GM23248 (cell line): ENCODE measurements around the gene TEX261. TPM values are rescaled to one million over a fixed set of nuclear protein-coding genes. Genes with fewer than 3 reads are reported as not detected.

Source experiments
- DNase-seq: peaks from one replicate; pipeline ENCODE4 v3.0.0-alpha.2; 2015
- H2AFZ ChIP-seq: fragments of 200-600 bp; sonication (generic); 2 replicates; pipeline ENCODE4 v1.6.1; 2016; ENCODE audit warnings: antibody characterized with exemption
- H3F3A ChIP-seq: fragments of 200-600 bp; sonication (generic); 2 replicates; pipeline ENCODE4 v1.6.1; 2016; ENCODE audit warnings: mild to moderate bottlenecking, antibody characterized with exemption, mixed run types; ENCODE audit not compliant: insufficient read depth
- H3K27ac ChIP-seq: fragments of 200-600 bp; sonication (generic); 2 replicates; pipeline ENCODE4 v1.5.1; 2016; ENCODE audit warnings: mild to moderate bottlenecking
- H3K27me3 ChIP-seq: fragments of 200-600 bp; sonication (generic); replicated peaks from 2 replicates; pipeline ENCODE4 v1.6.1; 2016; ENCODE audit warnings: mild to moderate bottlenecking; ENCODE audit not compliant: insufficient read depth
- H3K36me3 ChIP-seq: fragments of 200-600 bp; sonication (generic); 2 replicates; pipeline ENCODE4 v1.6.1; 2016; ENCODE audit warnings: low read depth, mild to moderate bottlenecking
- H3K4me1 ChIP-seq: fragments of 200-600 bp; sonication (generic); 2 replicates; pipeline ENCODE4 v1.6.1; 2016; ENCODE audit warnings: mild to moderate bottlenecking; ENCODE audit not compliant: insufficient read depth
- H3K4me2 ChIP-seq: fragments of 200-600 bp; sonication (generic); one replicate; pipeline ENCODE4 v1.6.1; 2016; ENCODE audit warnings: mild to moderate bottlenecking; ENCODE audit not compliant: unreplicated experiment
- H3K4me3 ChIP-seq: fragments of 200-600 bp; sonication (generic); 2 replicates; pipeline ENCODE4 v1.5.1; 2016; ENCODE audit warnings: mild to moderate bottlenecking
- H3K79me2 ChIP-seq: fragments of 200-600 bp; sonication (generic); 2 replicates; pipeline ENCODE4 v1.6.1; 2016; ENCODE audit warnings: mild to moderate bottlenecking; ENCODE audit not compliant: insufficient read depth
- H3K9ac ChIP-seq: fragments of 200-600 bp; sonication (generic); 2 replicates; pipeline ENCODE4 v1.6.1; 2016; ENCODE audit warnings: mild to moderate bottlenecking
- H3K9me2 ChIP-seq: fragments of 200-600 bp; sonication (generic); 2 replicates; pipeline ENCODE4 v1.6.1; 2016; ENCODE audit warnings: mixed run types, mild to moderate bottlenecking, moderate library complexity; ENCODE audit not compliant: insufficient read depth
- H3K9me3 ChIP-seq: fragments of 200-600 bp; sonication (generic); one replicate; pipeline ENCODE4 v1.6.1; 2017; ENCODE audit warnings: low read depth
- H4K20me1 ChIP-seq: fragments of 200-600 bp; sonication (generic); 2 replicates; pipeline ENCODE4 v1.6.0; 2016; ENCODE audit not compliant: insufficient read depth
- EZH2 ChIP-seq: fragments of 200-600 bp; sonication (generic); IDR thresholded peaks from 2 replicates; pipeline ENCODE4 v1.6.1; 2018; ENCODE audit warnings: antibody characterized with exemption, mild to moderate bottlenecking; ENCODE audit not compliant: insufficient read depth, poor library complexity, severe bottlenecking
- EZH2phosphoT487 ChIP-seq: fragments of 200-600 bp; sonication (generic); IDR thresholded peaks from 2 replicates; pipeline ENCODE4 v1.6.1; 2018; ENCODE audit warnings: antibody characterized with exemption, moderate library complexity, mild to moderate bottlenecking, low read depth; ENCODE audit not compliant: insufficient read depth
- WGBS, 2 experiments: methylation state at CpG; one replicate each; pipeline ENCODE4 v1.1.6; 2015 to 2017; ENCODE audit warnings: low lambda C conversion rate in 2 of 2, low coverage in 1 of 2; ENCODE audit errors: missing lambda C conversion rate in 2 of 2; 5-methylcytosine and 5-hydroxymethylcytosine counted together
- in situ Hi-C: fragments of 300-500 bp; cut with MboI; formaldehyde crosslinking; loops from 2 replicates; pipeline ENCODE4 v1.15.0; 2020
- polyA plus RNA-seq: library from polyadenylated mRNA; unstranded; fragments of >200 nt; fragmentation: Nextera tagmentation; extraction: Ambion mirVana; gene quantifications from 2 replicates; pipeline ENCODE4 v1.2.1, GENCODE V29; 2016
- total RNA-seq: library from RNA; depleted of rRNA; stranded (reverse); fragments of >200 nt; shearing (Covaris generic); gene quantifications from 2 replicates; pipeline ENCODE4 v1.2.3, GENCODE V29; 2014

TEX261 gene
- total and polyA plus RNA-seq, 2 experiments from 2014 or later: 54.1 to 64.1 TPM

- WGBS, 2 experiments: 2 to 6% methylated on average over 41 to 58 of the region's 59 CpGs
- Histone ChIP-seq H3K4me3 (peak overlapping the region; percentile 80), H3K9me3 (no peaks in the 10 kb centered on the region), H3K9me2 (no peaks in the 10 kb centered on the region), H3K79me2 (no peaks in the 10 kb centered on the region), H3K36me3 (no peaks in the 10 kb centered on the region), H3K4me1 (no peaks in the 10 kb centered on the region), H3K4me2 (peak overlapping the region; percentile 95), H3K27ac (no peak overlapping the region), H3F3A (no peaks in the 10 kb centered on the region), H3K27me3 (peaks cover 21% of the 10 kb centered on the region; the same call in 1 of the 2 replicates), H2AFZ (peak overlapping the region; percentile 90), H3K9ac (peak overlapping the region; percentile 45; the same call in 1 of the 2 replicates), H4K20me1 (no peaks in the 10 kb centered on the region)
- in situ Hi-C loops: loop anchor here (25.0 kb wide), 1 partner anchor 652 kb away; the partner anchor contains the start of gene FAM136A
- DNase-seq: peak; percentile 84
- TF ChIP-seq EZH2phosphoT487 (no peak), EZH2 (no peak)
Measured at GRCh38 chr2:70964596-70965386, 29.9 kb downstream of the TEX261 start.

- no peak for TF ChIP-seq EZH2
- no peak for TF ChIP-seq EZH2phosphoT487
- WGBS, 2 experiments: 37 to 53% methylated on average over 4 of the region's 4 CpGs
Measured at GRCh38 chr2:70964133-70964532, 30.5 kb downstream of the TEX261 start.

GRCh38 chr2:70962885-70963878 is 31.5 kb downstream of the TEX261 start:
- Histone ChIP-seq H3K9me3 (no peaks in the 10 kb centered on the region), H4K20me1 (no peaks in the 10 kb centered on the region), H3K9ac (no peak overlapping the region), H3K9me2 (no peaks in the 10 kb centered on the region), H3K4me1 (no peaks in the 10 kb centered on the region), H3K79me2 (no peaks in the 10 kb centered on the region), H3K4me3 (no peak overlapping the region), H3K36me3 (no peaks in the 10 kb centered on the region), H3K27ac (no peak overlapping the region), H3F3A (no peaks in the 10 kb centered on the region), H3K4me2 (no peak overlapping the region), H2AFZ (no peak overlapping the region), H3K27me3 (peaks cover 21% of the 10 kb centered on the region; the same call in 1 of the 2 replicates)
- no peak for DNase-seq
- in situ Hi-C loops: loop anchor here (25.0 kb wide), 1 partner anchor 651 kb away; the partner anchor contains the start of gene FAM136A
- no peak for TF ChIP-seq EZH2
- no peak for TF ChIP-seq EZH2phosphoT487
- 58 to 62% methylated on average over 18 of the region's 18 CpGs for WGBS, 2 experiments

More at GRCh38 chr2:70964133-70964532, 30.5 kb downstream of the TEX261 start:
- H3K9ac ChIP-seq: no peak overlapping the region
- H3K4me1 ChIP-seq: no peaks in the 10 kb centered on the region
- no peaks in the 10 kb centered on the region for H4K20me1 ChIP-seq
- in situ Hi-C loops: loop anchor here (25.0 kb wide), 1 partner anchor 652 kb away; the partner anchor contains the start of gene FAM136A
- no peak overlapping the region for H3K4me3 ChIP-seq
- H3K27me3 ChIP-seq: peaks cover 21% of the 10 kb centered on the region; the same call in 1 of the 2 replicates
- H3K27ac ChIP-seq: no peak overlapping the region
- H2AFZ ChIP-seq: no peak overlapping the region
- H3K9me3 ChIP-seq: no peaks in the 10 kb centered on the region
- no peak for DNase-seq
- no peaks in the 10 kb centered on the region for H3K9me2 ChIP-seq
- H3K36me3 ChIP-seq: no peaks in the 10 kb centered on the region
- H3K79me2 ChIP-seq: no peaks in the 10 kb centered on the region
- no peaks in the 10 kb centered on the region for H3F3A ChIP-seq
- H3K4me2 ChIP-seq: no peak overlapping the region
